RWPE1 (cell line): ENCODE measurements around the gene TRIM45.

Experiments
- CTCF ChIA-PET: fragments of 350-600 bp; sonication (Branson Sonifier 250); formaldehyde crosslinking; extraction: SDS; loops from one replicate; lab custom pipeline; 2021; lab: Yijun Ruan, JAX
- POLR2A ChIA-PET: fragments of 400-600 bp; formaldehyde crosslinking; extraction: SDS; loops from one replicate; lab custom pipeline; 2020; ENCODE audit warnings: antibody characterized with exemption; ENCODE audit not compliant: low non-redundant PET; lab: Yijun Ruan, JAX
- DNase-seq: peaks from one replicate; pipeline ENCODE4 v3.0.0; 2012; ENCODE audit warnings: low spot score
- H3K27ac ChIP-seq: fragments of 450-650 bp; 2 replicates; pipeline ENCODE4 v1.5.1; 2017
- CTCF ChIP-seq: fragments of 450-650 bp; conservative IDR thresholded peaks from 2 replicates; pipeline ENCODE4 v1.5.1; 2017; ENCODE audit warnings: low read depth, mild to moderate bottlenecking

The TRIM45 gene

DNA sequence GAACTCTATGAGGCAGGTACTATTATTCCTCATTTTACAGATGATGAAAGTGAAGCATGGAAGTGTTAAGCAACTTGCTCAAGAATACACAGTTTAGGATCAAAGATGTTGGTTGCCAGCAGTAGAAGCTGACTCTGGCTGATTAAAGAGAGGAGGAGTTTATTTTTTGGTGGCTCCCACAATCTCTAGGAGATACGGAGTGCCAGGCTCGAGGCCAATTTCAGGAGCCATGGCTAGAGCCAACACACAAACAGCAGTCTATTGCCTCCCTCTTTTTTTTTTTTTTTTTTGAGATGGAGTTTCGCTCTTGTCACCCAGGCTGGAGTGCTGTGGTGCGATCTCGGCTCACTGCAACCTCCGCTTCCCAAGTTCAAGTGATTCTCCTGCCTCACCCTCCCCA, 41.8 kb downstream of the TRIM45 start:
- ChIA-PET CTCF (interaction anchor here (0.7 kb wide), 1 partner anchor 86 kb away, joined by 5 read pairs; no protein-coding TSS in a partner anchor), POLR2A (no interaction called here)
- no peak overlapping the region for H3K27ac ChIP-seq
- DNase-seq: no peak
- TF ChIP-seq CTCF: no peak

GRCh38 chr1:117077267-117077666, 44.3 kb downstream of the TRIM45 start:
- ChIA-PET POLR2A (no interaction called here), CTCF (interaction anchor here (0.7 to 1.1 kb wide), 2 partner anchors 9 to 595 kb away, joined by 3 read pairs; no protein-coding TSS in a partner anchor)
- peak; percentile 73 for DNase-seq
- TF ChIP-seq CTCF: no peak
- H3K27ac ChIP-seq: no peak overlapping the region

DNA sequence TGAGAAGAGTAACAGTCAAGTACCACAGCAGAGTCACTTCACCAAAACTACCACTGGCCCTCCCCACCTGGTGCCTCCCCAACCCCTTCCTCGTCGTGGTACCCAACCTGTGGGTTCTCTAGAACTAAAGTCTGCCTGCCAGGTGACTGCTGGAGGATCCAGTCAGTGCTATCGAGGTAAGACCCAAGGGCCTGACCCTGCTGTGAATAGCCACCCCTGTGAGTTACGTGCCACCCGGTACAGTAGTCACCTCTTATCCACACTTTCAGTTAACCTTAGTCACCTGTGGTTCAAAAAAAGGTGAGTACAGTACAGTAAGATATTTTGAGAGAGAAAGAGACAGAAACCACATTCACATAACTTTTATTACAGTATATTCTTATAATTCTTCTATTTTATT, 44.9 kb downstream of the TRIM45 start:
- ChIA-PET POLR2A (no interaction called here), CTCF (interaction anchor here (0.6 to 1.1 kb wide), 3 partner anchors 9 to 594 kb away, joined by 3 to 4 read pairs (median 3); no protein-coding TSS in a partner anchor)
- H3K27ac ChIP-seq: peak overlapping the region; percentile 53

DNA sequence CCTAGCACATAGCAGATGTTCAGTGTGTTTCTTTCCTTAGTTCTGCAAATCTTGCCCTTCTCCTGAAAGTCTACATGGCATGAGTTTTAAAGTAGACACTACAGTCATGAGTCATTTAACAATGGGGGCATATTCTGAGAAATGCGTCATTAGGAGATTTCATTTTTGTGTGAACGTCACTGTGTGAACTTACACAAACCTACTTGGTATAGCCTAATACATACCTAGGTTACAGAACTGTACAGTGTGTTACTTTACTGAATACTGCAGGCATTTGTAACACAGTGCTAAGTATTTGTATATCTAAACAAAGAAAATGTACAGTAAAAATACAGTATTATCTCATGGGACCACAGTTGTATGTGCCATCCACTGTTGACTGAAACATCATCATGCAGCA, 51.4 kb downstream of the TRIM45 start:
- ChIA-PET POLR2A (no interaction called here), CTCF (interaction anchor here (1.1 kb wide), 1 partner anchor 59 kb away, joined by 3 read pairs; no protein-coding TSS in a partner anchor)
- TF ChIP-seq CTCF: no peak
- DNase-seq: no peak
- no peak overlapping the region for H3K27ac ChIP-seq

More for the DNA sequence above, 44.9 kb downstream of the TRIM45 start:
- no peak for DNase-seq
- TF ChIP-seq CTCF: no peak

DNA sequence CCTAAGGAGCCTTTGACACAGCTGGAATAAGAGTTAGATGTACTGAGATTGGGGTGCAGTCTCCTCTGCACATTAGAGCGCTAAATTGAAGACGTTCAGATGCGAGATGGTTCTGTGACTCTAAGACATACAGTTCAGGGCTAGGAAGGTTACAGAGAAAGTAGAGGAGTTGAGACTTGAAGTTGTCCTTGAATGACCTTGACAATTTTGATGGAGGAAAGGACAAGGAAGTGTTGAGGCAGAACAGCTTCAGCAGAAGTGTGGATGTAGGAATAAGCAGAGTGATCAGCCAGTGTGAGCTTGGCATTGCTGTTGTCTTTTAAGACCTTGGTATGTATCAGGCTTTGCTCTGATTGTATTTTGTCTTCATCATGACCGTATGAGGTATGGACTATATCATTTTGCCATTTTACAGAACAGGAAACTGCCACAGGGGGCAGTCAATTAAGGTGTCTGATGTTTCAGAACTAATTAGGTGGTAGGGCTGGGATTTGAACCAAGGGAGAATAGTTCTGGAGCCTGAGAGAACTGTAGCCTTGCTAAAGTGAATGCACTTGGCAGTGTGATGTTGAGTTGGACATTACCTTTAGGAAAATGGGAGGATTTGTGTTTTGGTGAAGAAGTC, 52.2 kb downstream of the TRIM45 start:
- POLR2A ChIA-PET: no interaction called here
- DNase-seq: no peak
- CTCF ChIA-PET: interaction anchor here (1.1 kb wide), 1 partner anchor 60 kb away, joined by 3 read pairs; no protein-coding TSS in a partner anchor
- H3K27ac ChIP-seq: no peak overlapping the region
- no peak for TF ChIP-seq CTCF

- no peak for TF ChIP-seq CTCF
- H3K27ac ChIP-seq: no peak overlapping the region
- POLR2A ChIA-PET: no interaction called here
- no peak for DNase-seq
- CTCF ChIA-PET: interaction anchor here (0.6 to 2.3 kb wide), 9 partner anchors 9 to 319 kb away, joined by 3 to 26 read pairs (median 3); no protein-coding TSS in a partner anchor
These were observed 53.0 kb downstream of the TRIM45 start for GRCh38 chr1:117068580-117068979.
